ENCODE measurements around the gene CCNA2.

DNA sequence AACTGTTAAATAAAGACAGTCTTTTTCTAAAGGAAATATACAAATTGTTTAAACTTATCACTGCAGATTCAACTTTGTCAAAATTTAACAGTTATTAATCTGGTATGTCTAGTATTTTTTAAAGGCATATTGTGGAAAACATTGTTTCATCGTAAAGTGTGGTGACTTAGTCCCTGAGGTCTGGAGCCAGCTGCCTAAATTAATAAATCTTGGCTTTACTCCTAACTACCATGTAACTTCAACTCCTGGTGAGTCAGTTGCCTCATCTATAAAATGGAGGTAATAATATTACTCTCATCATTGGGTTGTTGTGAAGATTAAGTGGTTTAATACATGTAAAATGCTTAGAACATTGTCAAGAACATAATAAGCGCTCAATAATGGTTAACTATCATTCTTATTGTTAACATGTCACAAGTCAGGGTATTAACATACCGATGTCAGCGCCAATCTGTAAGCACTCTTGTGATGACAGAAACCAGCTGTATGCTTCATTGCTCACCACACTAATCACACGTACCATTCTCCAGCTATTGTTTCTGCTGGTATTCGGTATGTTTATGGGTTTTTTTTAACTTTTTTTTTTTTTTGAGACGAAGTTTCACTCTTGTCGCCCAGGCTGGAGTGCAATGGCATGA is 44.6 kb downstream of the CCNA2 start:
- TF ChIP-seq FOXM1 (IDR thresholded peaks at IDR 0.05; ENCODE audit: borderline replicate concordance) (no peak), SP1 (IDR thresholded peaks at IDR 0.05) (no peak), ELF4 (IDR thresholded peaks at IDR 0.05) (no peak), FOXA1 (IDR thresholded peaks at IDR 0.05) (no peak), CTBP1 (IDR thresholded peaks at IDR 0.05; ENCODE audit: borderline replicate concordance) (no peak), ZNF384 (IDR thresholded peaks at IDR 0.05) (no peak), FOXK2 (IDR thresholded peaks at IDR 0.05) (no peak)

All from HEK293T (cell line).